Mesenchymal stem cell (in vitro differentiated cells and primary cell): Measurements from ENCODE around the gene ADIPOQ.
"Not testable (repeated sequence)": the region's sequence is repeated elsewhere in the genome, so short reads cannot be mapped to it uniquely, and the experiment has no call there.

Experiments used
- DNase-seq: peaks from one replicate; pipeline ENCODE4 v3.0.0-alpha.2; 2013
- H2AFZ ChIP-seq: one replicate; pipeline ENCODE4 v1.6.1; 2013; ENCODE audit warnings: low read depth, mild to moderate bottlenecking, control low read depth, inconsistent platforms, low read length, moderate library complexity
- H2AK5ac ChIP-seq: 2 replicates; pipeline ENCODE4 v1.6.1; 2013; ENCODE audit warnings: low read length, moderate library complexity, mild to moderate bottlenecking, inconsistent platforms; ENCODE audit not compliant: severe bottlenecking
- H2BK120ac ChIP-seq: one replicate; pipeline ENCODE4 v1.6.1; 2013; ENCODE audit warnings: low read depth, mild to moderate bottlenecking, inconsistent platforms, low read length, moderate library complexity
- H2BK12ac ChIP-seq, 2 experiments: one replicate each; pipeline ENCODE4 v1.6.1; 2013; ENCODE audit warnings: inconsistent platforms in 2 of 2, low read length in 2 of 2, mild to moderate bottlenecking in 2 of 2, moderate library complexity in 2 of 2, control low read depth in 1 of 2
- H2BK15ac ChIP-seq: one replicate; pipeline ENCODE4 v1.6.1; 2013; ENCODE audit warnings: mild to moderate bottlenecking, low read depth, inconsistent platforms; ENCODE audit not compliant: poor library complexity, severe bottlenecking
- H2BK5ac ChIP-seq: 2 replicates; pipeline ENCODE4 v1.6.1; 2013; ENCODE audit warnings: low read depth, mild to moderate bottlenecking, low read length, control low read depth, inconsistent platforms; ENCODE audit not compliant: poor library complexity, severe bottlenecking
- H3K14ac ChIP-seq, 2 experiments: one replicate each; pipeline ENCODE4 v1.6.1; 2013; ENCODE audit warnings: inconsistent platforms in 2 of 2, low read length in 2 of 2, control low read depth in 1 of 2, mild to moderate bottlenecking in 1 of 2, moderate library complexity in 1 of 2
- H3K18ac ChIP-seq, 2 experiments: one replicate each; pipeline ENCODE4 v1.6.1; 2013; ENCODE audit warnings: inconsistent platforms in 2 of 2, low read length in 2 of 2, control low read depth in 1 of 2, low read depth in 1 of 2, mild to moderate bottlenecking in 1 of 2
- H3K23ac ChIP-seq, 2 experiments: one replicate each; pipeline ENCODE4 v1.6.1; 2013; ENCODE audit warnings: inconsistent platforms in 2 of 2, low read length in 2 of 2, mild to moderate bottlenecking in 2 of 2, moderate library complexity in 2 of 2, control low read depth in 1 of 2
- H3K27ac ChIP-seq: 2 replicates; pipeline ENCODE4 v1.5.1; 2013; ENCODE audit warnings: mild to moderate bottlenecking, moderate library complexity, low read length, control low read depth, inconsistent platforms; ENCODE audit not compliant: poor library complexity, severe bottlenecking
- H3K27me3 ChIP-seq, 2 experiments: 2 replicates each; pipeline versions ENCODE4 v1.6.1 to v1.7.0; 2013; ENCODE audit warnings: low read length in 2 of 2, mild to moderate bottlenecking in 2 of 2, moderate library complexity in 2 of 2, control low read depth in 1 of 2, inconsistent platforms in 1 of 2; ENCODE audit not compliant: control insufficient read depth in 1 of 2, insufficient read depth in 1 of 2
- H3K36me3 ChIP-seq, 2 experiments: 2 replicates each; pipeline versions ENCODE4 v1.6.1 to v1.7.0; 2013; ENCODE audit warnings: low read length in 2 of 2, control low read depth in 1 of 2, inconsistent platforms in 1 of 2, low read depth in 1 of 2, mild to moderate bottlenecking in 1 of 2; ENCODE audit not compliant: insufficient read depth in 2 of 2, control insufficient read depth in 1 of 2
- H3K4ac ChIP-seq, 2 experiments: one replicate each; pipeline ENCODE4 v1.6.1; 2013; ENCODE audit warnings: inconsistent platforms in 2 of 2, low read length in 2 of 2, mild to moderate bottlenecking in 2 of 2, moderate library complexity in 2 of 2, control low read depth in 1 of 2, low read depth in 1 of 2
- H3K4me1 ChIP-seq: 2 replicates; pipeline ENCODE4 v1.6.1; 2013; ENCODE audit warnings: low read depth, low read length, control low read depth; ENCODE audit not compliant: control insufficient read depth, insufficient read depth
- H3K4me2 ChIP-seq: 2 replicates; pipeline ENCODE4 v1.6.1; 2013; ENCODE audit warnings: low read length, mild to moderate bottlenecking, inconsistent platforms; ENCODE audit not compliant: poor library complexity, severe bottlenecking
- H3K4me3 ChIP-seq, 2 experiments: 2 replicates each; pipeline versions ENCODE4 v1.5.1 to v1.7.0; 2013; ENCODE audit warnings: low read length in 2 of 2, mild to moderate bottlenecking in 2 of 2, control low read depth in 1 of 2, low read depth in 1 of 2; ENCODE audit not compliant: insufficient read depth in 1 of 2
- H3K79me1 ChIP-seq: replicated peaks from 2 replicates; pipeline ENCODE4 v1.6.1; 2013; ENCODE audit warnings: mild to moderate bottlenecking, control low read depth, low read length, inconsistent platforms; ENCODE audit not compliant: poor library complexity, severe bottlenecking
- H3K9ac ChIP-seq: 2 replicates; pipeline ENCODE4 v1.7.0; 2013; ENCODE audit warnings: mild to moderate bottlenecking, low read length, moderate library complexity
- H3K9me3 ChIP-seq: 2 replicates; pipeline ENCODE4 v1.7.0; 2013; ENCODE audit warnings: mild to moderate bottlenecking, low read length; ENCODE audit not compliant: control insufficient read depth
- H4K8ac ChIP-seq: one replicate; pipeline ENCODE4 v1.6.1; 2013; ENCODE audit warnings: inconsistent platforms, mild to moderate bottlenecking, low read length, moderate library complexity
- H4K91ac ChIP-seq: one replicate; pipeline ENCODE4 v1.6.1; 2013; ENCODE audit warnings: mild to moderate bottlenecking, low read length, inconsistent platforms
- WGBS: methylation state at CpG from one replicate; pipeline ENCODE4 v1.1.7; 2013; ENCODE audit warnings: mixed read lengths; 5-methylcytosine and 5-hydroxymethylcytosine counted together

Gene ADIPOQ

GRCh38 chr3:186887507-186887938 lies 45.0 kb downstream of the ADIPOQ start:
- H2AK5ac ChIP-seq, H3K9me3 ChIP-seq, H2AFZ ChIP-seq, H2BK15ac ChIP-seq, H3K79me1 ChIP-seq, H2BK120ac ChIP-seq, H3K9ac ChIP-seq, H3K23ac ChIP-seq, H3K27ac ChIP-seq, H3K4me2 ChIP-seq, H3K4me1 ChIP-seq, DNase-seq, H3K14ac ChIP-seq, H2BK12ac ChIP-seq, H3K4me3 ChIP-seq, H4K91ac ChIP-seq, H3K4ac ChIP-seq, H3K36me3 ChIP-seq, H3K18ac ChIP-seq, H2BK5ac ChIP-seq, H4K8ac ChIP-seq: not testable (repeated sequence)
- H3K27me3 ChIP-seq, result peaks cover 0 to 39% of the 10 kb centered on the region in 2 experiments
- no CpG with 5 or more reads among the region's 5 CpGs for WGBS

GRCh38 chr3:186888569-186888968 lies 46.1 kb downstream of the ADIPOQ start:
- Histone ChIP-seq H3K23ac (no peak overlapping the region), H3K14ac (no peak overlapping the region), H2AFZ (no peak overlapping the region), H2AK5ac (no peak overlapping the region), H2BK15ac (no peak overlapping the region), H3K79me1 (no peaks in the 10 kb centered on the region), H2BK12ac (no peak overlapping the region), H3K36me3 (no peaks in the 10 kb centered on the region), H3K4ac (no peak overlapping the region), H3K4me3 (no peak overlapping the region), H3K4me1 (no peaks in the 10 kb centered on the region), H2BK120ac (no peak overlapping the region), H4K8ac (no peak overlapping the region), H3K9ac (no peak overlapping the region), H2BK5ac (no peak overlapping the region), H3K4me2 (no peak overlapping the region), H3K27me3 (peaks cover 0 to 39% of the 10 kb centered on the region in 2 experiments), H3K9me3 (no peaks in the 10 kb centered on the region), H3K18ac (no peak overlapping the region), H3K27ac (no peak overlapping the region), H4K91ac (no peak overlapping the region)
- WGBS, result 71% methylated on average over 5 of the region's 6 CpGs
- no peak for DNase-seq

DNA sequence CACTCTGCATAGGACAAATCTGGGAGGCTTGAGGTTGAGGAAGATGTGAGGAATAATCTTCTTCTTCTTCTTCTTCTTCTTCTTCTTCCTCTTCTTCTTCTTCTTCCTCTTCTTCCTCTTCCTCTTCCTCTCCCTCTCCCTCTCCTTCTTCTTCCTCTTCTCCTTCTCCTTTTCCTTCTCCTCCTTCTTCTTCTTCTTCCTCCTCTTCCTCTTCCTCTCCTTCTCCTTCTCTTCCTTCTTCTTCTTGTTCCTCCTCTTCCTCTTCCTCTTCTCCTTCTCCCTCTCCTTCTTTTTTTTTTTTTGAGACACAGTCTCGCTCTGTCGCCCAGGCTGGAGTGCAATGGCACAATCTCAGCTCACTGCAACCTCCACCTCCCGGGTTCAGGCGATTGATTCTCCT lies 47.2 kb downstream of the ADIPOQ start:
- H2AK5ac ChIP-seq, H3K4me2 ChIP-seq, H4K8ac ChIP-seq, H3K4me1 ChIP-seq, DNase-seq, H3K18ac ChIP-seq, H2BK5ac ChIP-seq, H2BK12ac ChIP-seq, H2BK120ac ChIP-seq, H4K91ac ChIP-seq, H3K79me1 ChIP-seq, H2AFZ ChIP-seq, H3K4me3 ChIP-seq, H3K14ac ChIP-seq, H3K27ac ChIP-seq, H3K23ac ChIP-seq, H3K9ac ChIP-seq, H2BK15ac ChIP-seq, H3K36me3 ChIP-seq, H3K9me3 ChIP-seq, H3K4ac ChIP-seq: not testable (repeated sequence)
- peaks cover 0 to 39% of the 10 kb centered on the region in 2 experiments for H3K27me3 ChIP-seq
- WGBS, result 96% methylated on average over 3 of the region's 4 CpGs

- Histone ChIP-seq H3K18ac (no peak overlapping the region), H3K27ac (no peak overlapping the region), H2AK5ac (no peak overlapping the region), H2BK5ac (no peak overlapping the region), H3K79me1 (no peaks in the 10 kb centered on the region), H3K4me2 (no peak overlapping the region), H3K27me3 (peaks cover 0 to 36% of the 10 kb centered on the region in 2 experiments), H3K4me3 (no peak overlapping the region), H3K9ac (no peak overlapping the region), H3K4ac (no peak overlapping the region), H3K23ac (no peak overlapping the region), H2AFZ (no peak overlapping the region), H4K91ac (no peak overlapping the region), H4K8ac (no peak overlapping the region), H2BK12ac (no peak overlapping the region), H2BK120ac (no peak overlapping the region), H2BK15ac (no peak overlapping the region), H3K36me3 (no peaks in the 10 kb centered on the region), H3K4me1 (no peaks in the 10 kb centered on the region), H3K9me3 (no peaks in the 10 kb centered on the region), H3K14ac (no peak overlapping the region)
- no peak for DNase-seq
These were observed 48.4 kb downstream of the ADIPOQ start for GRCh38 chr3:186890911-186891310.
